Peyer's patch (tissue), 4 donors: ENCODE data around the gene ACER3.

ENCODE experiments used
- CTCF ChIP-seq, 6 experiments: fragments of 450-650 bp in 4 of 6; fragments of 200-600 bp in 2 of 6; sonication (generic) in 1 of 6; IDR thresholded peaks; one replicate each; pipeline ENCODE4 v1.5.1; 2017 to 2019; ENCODE audit warnings: antibody characterized with exemption in 6 of 6, mild to moderate bottlenecking in 3 of 6, moderate library complexity in 1 of 6
- POLR2A ChIP-seq, 2 donors: fragments of 450-650 bp; IDR thresholded peaks; one replicate each; pipeline ENCODE4 v1.5.1; 2017; ENCODE audit warnings: antibody characterized with exemption in 2 of 2, mild to moderate bottlenecking in 2 of 2, moderate library complexity in 2 of 2

GRCh38 chr11:76916712-76917111 lies 56.0 kb downstream of the ACER3 start:
- TF ChIP-seq CTCF (IDR thresholded peaks at IDR 0.05) (no peak), POLR2A (IDR thresholded peaks at IDR 0.05) (no peak)
